NCI-H82 treated with DMSO at 0.1 percent for 48 hours (cell line): ENCODE results near the gene IL19.
"Not testable (repeated sequence)": the region's sequence is repeated elsewhere in the genome, so short reads cannot be mapped to it uniquely, and the experiment has no call there.

ENCODE experiments used
- DNase-seq: peaks from one replicate; lab custom pipeline; 2025; ENCODE audit not compliant: unreplicated experiment; lab: John Stamatoyannopoulos, UW

Gene IL19

GRCh38 chr1:206829282-206829681, 58.7 kb downstream of the IL19 start:
- DNase-seq: no peak

DNA sequence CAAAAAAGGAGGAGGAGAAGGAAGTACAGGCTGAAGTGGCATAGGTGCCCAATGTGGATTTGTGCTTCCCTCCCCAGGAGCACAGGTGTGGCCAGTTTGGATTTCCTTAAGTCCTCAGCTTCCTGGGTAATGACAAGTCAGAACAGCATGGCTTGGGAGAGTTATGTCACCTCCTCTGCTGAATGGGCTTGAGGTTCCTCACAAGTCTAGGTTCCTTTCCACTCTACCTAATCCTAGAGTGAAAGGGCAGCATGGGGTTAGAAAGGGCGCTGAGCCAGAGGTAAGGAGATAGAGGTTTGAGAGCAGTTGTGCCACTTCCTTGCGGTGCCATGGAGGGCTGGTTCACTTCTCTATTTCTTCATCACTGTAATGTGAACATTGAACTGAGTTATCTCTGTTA, 59.3 kb downstream of the IL19 start:
- DNase-seq: no peak

- DNase-seq: no peak
Observed at GRCh38 chr1:206831650-206832049, 61.1 kb downstream of the IL19 start.

DNA sequence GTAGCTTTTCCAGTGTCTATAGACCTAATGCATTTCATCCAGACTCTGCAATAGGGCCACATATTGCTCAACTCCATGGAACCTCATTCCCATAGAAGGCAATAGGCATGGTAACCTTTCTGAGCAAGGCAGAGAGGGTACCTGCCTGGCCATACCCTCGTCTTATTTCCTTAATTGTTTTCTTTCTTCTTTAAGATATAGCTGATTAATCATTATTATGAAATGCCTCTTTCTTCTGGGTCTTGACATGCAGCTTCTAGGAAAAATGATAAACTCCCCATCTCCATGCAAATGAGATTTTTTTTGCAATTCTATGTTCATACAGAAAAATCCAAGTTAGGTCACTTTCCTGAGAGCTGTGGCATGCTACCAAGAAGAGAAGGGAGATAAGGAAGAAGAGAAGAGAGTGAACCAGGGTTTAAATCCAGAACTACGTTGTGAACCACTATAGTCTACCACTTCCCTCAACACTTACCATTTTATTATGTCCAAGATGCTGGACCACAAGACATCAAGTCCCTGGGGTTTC, 61.8 kb downstream of the IL19 start:
- DNase-seq: no peak

- DNase-seq: no peak
Observed at GRCh38 chr1:206833106-206833680, 62.6 kb downstream of the IL19 start.

DNA sequence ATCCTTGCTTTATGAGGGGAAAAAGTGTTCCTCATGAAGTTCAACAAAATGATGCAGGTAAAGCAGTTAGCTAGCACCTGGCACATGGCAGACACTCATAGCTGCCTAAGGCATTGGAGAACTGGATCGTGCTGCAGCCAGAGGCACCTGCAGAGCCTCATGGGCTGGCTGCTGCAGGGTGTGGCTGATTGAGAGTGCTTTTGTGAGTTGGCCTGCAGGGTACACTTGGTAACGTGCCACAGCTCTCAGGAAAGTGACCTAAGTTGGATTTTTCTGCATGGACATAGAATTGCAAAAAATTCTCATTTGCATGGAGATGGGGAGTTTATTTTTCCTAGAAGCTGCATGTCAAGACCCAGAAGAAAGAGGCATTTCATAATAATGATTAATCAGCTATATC, 63.2 kb downstream of the IL19 start:
- no peak for DNase-seq

DNA sequence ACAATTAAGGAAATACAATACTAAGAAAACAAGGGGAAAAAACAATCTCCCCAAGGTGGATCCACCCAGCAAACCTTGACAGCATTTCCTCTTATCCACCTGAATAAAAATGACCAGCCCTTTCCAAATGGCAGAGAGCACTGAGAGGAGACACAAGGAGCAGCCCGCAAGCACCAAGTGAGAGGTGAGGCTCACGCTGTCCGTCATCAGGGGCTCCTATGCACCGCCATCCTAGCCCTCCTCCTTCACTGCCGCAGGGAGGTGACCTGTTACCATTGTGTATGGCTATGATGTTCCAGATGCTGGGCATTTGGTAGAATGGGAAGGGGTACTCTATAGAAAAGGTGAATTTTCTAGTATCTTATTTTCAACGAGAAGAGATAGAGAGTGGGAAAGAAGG, 63.6 kb downstream of the IL19 start:
- no peak for DNase-seq

DNA sequence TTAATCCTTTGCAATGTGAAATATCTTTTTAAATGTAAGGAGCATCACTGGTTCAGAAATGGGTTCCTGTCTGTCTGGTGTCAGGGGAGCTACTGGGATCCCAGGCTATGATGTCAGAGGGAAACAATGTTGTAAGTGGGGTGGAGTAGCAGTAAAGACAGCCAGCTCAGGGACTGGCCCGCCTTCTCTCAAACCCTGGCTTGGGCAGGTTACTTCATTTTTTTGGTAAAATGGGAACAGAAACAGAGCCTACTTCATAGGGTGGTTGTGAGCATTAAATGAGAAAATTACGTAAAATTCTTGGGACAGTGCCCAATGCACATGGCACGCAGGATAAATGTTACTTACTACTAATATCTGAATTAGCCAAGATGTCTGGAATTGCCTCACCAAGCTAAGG, 64.1 kb downstream of the IL19 start:
- DNase-seq: no peak

- no peak for DNase-seq
Observed at GRCh38 chr1:206835186-206835585, 64.6 kb downstream of the IL19 start.

DNA sequence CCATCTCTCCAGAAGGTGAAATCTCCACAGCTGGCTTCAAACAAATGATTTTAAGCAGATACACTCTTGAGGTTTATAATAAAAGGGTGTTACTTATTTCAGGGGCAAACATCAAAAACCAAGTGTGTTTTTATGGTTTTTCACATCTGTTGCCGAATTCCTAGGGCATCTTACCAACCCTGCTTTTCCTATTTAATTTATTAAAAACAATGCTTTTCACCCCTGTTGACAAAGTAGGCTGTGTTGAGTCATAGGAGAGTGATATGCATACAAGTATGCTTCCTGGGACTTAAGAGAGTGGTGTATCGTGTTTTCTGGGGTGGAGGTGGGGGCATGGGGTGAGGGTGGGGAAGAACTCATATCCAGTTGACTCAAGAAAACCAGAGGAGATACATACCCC, 65.5 kb downstream of the IL19 start:
- no peak for DNase-seq

DNA sequence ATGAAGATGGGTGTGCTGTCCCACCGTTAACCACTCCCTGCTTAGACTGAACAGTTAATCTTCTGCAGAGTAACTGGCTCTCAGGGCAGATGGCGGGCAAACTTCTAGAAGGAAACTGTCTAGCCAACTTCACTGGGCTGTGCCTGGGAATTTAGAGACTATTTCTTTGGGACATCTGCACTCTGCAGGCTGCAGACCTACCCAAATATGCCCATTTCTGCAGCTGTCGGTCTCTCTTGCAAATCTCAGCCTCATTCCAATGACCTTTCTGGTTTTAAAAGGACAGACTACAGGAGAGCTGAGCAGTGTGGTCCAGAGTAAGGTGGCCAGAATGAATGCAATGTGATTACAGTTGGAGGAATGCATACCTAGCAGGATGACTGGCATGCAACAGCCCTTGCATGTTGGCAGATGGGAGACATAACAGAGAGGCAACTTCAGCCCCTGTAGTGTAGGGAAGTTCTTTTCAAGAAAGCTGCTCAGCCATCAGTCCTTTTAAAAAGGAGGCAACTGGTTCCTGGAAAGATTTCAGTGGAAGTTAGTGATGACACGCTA, 68.5 kb downstream of the IL19 start:
- DNase-seq: no peak

GRCh38 chr1:206839857-206840256, 69.3 kb downstream of the IL19 start:
- DNase-seq: no peak

- no peak for DNase-seq
Observed at GRCh38 chr1:206841609-206842323, 71.2 kb downstream of the IL19 start.

GRCh38 chr1:206842854-206843253, 72.3 kb downstream of the IL19 start:
- no peak for DNase-seq

DNA sequence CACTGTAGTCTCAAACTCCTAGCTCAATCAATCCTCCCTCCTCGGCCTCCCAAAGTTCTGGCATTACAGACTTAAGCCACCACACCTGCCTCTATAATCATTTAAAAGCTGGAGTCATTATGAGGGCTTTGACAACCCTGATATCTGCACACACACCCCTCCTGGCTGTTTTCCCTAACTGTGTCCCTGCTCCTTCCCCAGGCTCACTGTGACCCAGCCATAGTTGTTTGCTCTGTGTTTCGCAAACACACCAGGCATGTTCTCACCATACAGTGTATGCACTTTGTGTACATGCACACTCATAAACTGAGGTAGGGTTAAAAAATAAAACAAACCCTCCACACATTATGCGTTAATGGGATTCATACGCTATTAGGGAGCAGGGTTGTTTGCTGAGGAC, 73.1 kb downstream of the IL19 start:
- DNase-seq: no peak

- DNase-seq: no peak
Observed at GRCh38 chr1:206846487-206846886, 75.9 kb downstream of the IL19 start.

- DNase-seq: no peak
Observed at GRCh38 chr1:206847337-206847834, 76.8 kb downstream of the IL19 start.

- DNase-seq: no peak
Observed at GRCh38 chr1:206847946-206848345, 77.4 kb downstream of the IL19 start.

DNA sequence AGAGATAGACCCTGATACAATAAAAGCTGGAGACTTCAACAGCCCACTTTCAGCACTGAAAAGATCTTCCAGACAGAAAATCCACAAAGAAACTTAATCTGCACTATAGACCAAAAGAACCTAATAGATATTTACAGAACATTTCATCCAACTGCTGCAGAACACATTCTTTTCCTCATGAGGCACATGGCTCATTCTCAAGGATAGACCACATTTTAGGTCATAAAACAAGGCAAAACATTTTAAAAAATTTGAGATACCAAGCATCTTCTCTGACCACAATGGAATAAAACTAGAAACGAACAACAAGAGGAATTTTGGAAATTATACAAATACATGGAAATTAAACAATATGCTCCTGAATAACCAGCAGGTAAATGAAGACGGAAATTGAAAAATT, 79.8 kb downstream of the IL19 start:
- DNase-seq: no peak

DNA sequence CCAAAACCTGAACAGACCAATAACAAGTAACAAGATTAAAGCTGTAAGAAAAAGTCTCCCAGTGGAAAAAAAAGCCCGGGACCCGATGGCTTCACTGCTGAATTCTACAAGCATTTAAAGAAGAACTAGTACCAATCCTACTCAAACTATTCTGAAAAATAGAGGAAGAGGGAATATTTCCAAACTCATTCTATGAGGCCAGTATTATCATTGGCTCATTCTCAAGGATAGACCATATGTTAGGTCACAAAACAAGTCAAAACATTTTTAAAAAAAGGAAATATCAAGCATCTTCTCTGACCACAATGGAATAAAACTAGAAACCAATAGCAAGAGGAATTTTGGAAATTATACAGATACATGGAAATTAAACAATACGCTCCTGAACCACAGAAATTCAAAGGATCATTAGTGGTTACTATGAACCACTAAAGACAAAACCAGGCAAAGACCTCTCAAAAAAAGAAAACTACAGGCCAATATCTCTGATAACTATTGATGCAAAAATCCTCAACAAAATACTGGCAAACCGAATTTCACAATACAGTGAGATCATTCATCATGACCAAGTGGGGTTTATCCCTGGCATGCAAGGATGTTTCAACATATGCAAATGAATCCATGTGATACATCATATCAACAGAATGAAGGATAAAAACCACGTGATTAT, 80.9 kb downstream of the IL19 start:
- no peak for DNase-seq

DNA sequence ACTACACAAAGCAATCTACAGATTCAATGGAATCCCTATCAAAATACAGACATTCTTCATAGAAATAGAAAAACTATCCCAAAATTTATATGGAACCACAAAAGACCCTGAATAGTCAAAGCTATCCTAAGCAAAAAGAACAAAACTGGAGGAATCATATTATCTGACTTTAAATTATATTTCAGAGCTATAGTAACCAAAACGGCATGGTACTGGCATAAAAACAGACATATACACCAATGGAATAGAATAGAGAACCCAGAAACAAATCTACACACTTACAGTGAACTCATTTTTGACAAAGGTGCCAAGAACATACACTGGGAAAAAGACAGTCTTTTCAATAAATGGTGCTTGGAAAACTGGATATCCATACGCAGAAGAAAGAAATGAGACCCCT, 82.1 kb downstream of the IL19 start:
- not testable (repeated sequence) for DNase-seq

DNA sequence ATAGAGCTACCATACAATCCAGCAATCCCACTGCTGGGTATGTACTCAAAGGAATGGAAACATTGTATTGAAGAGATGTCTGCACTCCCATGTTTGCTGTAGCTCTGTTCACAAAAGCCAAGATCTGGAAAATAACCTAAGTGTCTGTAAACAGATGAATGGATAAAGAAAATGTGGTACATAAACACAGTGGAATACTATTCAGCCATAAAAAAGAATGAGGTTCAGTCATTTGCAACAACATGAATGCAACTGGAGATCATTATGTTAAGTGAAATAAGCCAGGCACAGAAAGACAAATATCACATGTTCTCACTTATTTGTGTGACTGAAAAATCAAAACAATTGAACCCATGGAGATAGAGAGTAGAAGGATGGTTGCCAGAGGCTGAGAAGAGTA, 83.1 kb downstream of the IL19 start:
- not testable (repeated sequence) for DNase-seq
